A549 (cell line): ENCODE results near the gene PRL. TPM values are rescaled to one million over a fixed set of nuclear protein-coding genes. Genes with fewer than 3 reads are reported as not detected.

Experiments used
- ATAC-seq, 2 experiments: fragments of 200-7000 bp in 1 of 2; fragments of >200 bp in 1 of 2; cut with Nextera tagmentation in 1 of 2; cut with Tn5 transposase in 1 of 2; 3 replicates each; pipeline versions ENCODE4 v1.8.0 to v1.9.1; 2018 to 2020; ENCODE audit warnings: mild to moderate bottlenecking in 1 of 2, moderate library complexity in 1 of 2
- CTCF ChIA-PET: fragments of 300-600 bp; sonication (Branson Sonifier 250); formaldehyde crosslinking; extraction: SDS; loops from one replicate; lab custom pipeline; 2021; ENCODE audit warnings: antibody characterized with exemption, inconsistent platforms; lab: Yijun Ruan, JAX
- POLR2A ChIA-PET: fragments of 350-600 bp; formaldehyde crosslinking; extraction: SDS; loops from one replicate; lab custom pipeline; 2021; ENCODE audit warnings: antibody characterized with exemption, inconsistent platforms; lab: Yijun Ruan, JAX
- DNase-seq, 2 experiments: peaks; one replicate each; pipeline versions ENCODE4 v3.0.0 to v3.0.0-alpha.2; 2011 to 2016; ENCODE audit warnings: low read depth in 1 of 2, low spot score in 1 of 2
- FAIRE-seq: peaks from 2 replicates; lab custom pipeline; 2011; peaks lifted over from hg19 to GRCh38; lab: Jason Lieb, UNC
- H3K27ac ChIP-seq, 2 experiments: fragments of >200 bp; sonication (Bioruptor Twin); formaldehyde crosslinking; 3 replicates each; pipeline ENCODE4 v1.5.1; 2016 to 2017
- H3K4me1 ChIP-seq: fragments of >200 bp; sonication (Bioruptor Twin); formaldehyde crosslinking; 3 replicates; pipeline ENCODE4 v1.6.1; 2016
- H3K4me2 ChIP-seq: fragments of >200 bp; sonication (Bioruptor Twin); formaldehyde crosslinking; 3 replicates; pipeline ENCODE4 v1.6.1; 2016
- H3K4me3 ChIP-seq: fragments of >200 bp; sonication (Bioruptor Twin); formaldehyde crosslinking; 3 replicates; pipeline ENCODE4 v1.5.1; 2016
- H3K9me3 ChIP-seq: fragments of >200 bp; sonication (Bioruptor Twin); formaldehyde crosslinking; 3 replicates; pipeline ENCODE4 v1.6.1; 2016
- BHLHE40 ChIP-seq: IDR thresholded peaks from 2 replicates; pipeline ENCODE4 v1.6.1; 2012; ENCODE audit warnings: low read depth, low read length, inconsistent platforms
- CHD2 ChIP-seq: fragments of 150-350 bp; IDR thresholded peaks from 2 replicates; pipeline ENCODE4 v1.6.1; 2014; ENCODE audit warnings: low read length; ENCODE audit not compliant: partially characterized antibody
- EHMT2 ChIP-seq: fragments of 200-600 bp; sonication (generic); IDR thresholded peaks from 2 replicates; pipeline ENCODE4 v1.6.1; 2016; ENCODE audit warnings: antibody characterized with exemption, low read depth, mild to moderate bottlenecking, moderate library complexity
- FOSL2 ChIP-seq, 2 experiments: fragments of 450-650 bp in 1 of 2; fragments of >200 bp in 1 of 2; sonication (Bioruptor Twin) in 1 of 2; formaldehyde crosslinking; IDR thresholded peaks; 2 replicates each; pipeline versions ENCODE4 v1.5.0 to v1.6.1; 2016 to 2020; ENCODE audit warnings: mild to moderate bottlenecking in 1 of 2, moderate library complexity in 1 of 2
- FOXS1 ChIP-seq: fragments of 250-450 bp; sonication (Bioruptor Pico); IDR thresholded peaks from 2 replicates; pipeline ENCODE4 v1.5.0; 2020; ENCODE audit warnings: mild to moderate bottlenecking, moderate library complexity
- HOXB13 ChIP-seq: fragments of 250-450 bp; sonication (Bioruptor Pico); IDR thresholded peaks from 2 replicates; pipeline ENCODE4 v1.5.0; 2020; ENCODE audit warnings: low read depth, mild to moderate bottlenecking, moderate library complexity
- JUN ChIP-seq, 2 experiments: fragments of >200 bp; sonication (Bioruptor Twin); formaldehyde crosslinking; IDR thresholded peaks; 2 replicates in 1 of 2; 3 replicates in 1 of 2; pipeline ENCODE4 v1.6.1; 2016 to 2017
- MYC ChIP-seq: IDR thresholded peaks from 2 replicates; pipeline ENCODE4 v1.6.1; 2012; ENCODE audit warnings: mild to moderate bottlenecking, inconsistent platforms, low read length, improper control_type of control experiment, borderline replicate concordance
- NFE2L2 ChIP-seq: fragments of 150-350 bp; conservative IDR thresholded peaks from 2 replicates; pipeline ENCODE4 v1.6.1; 2014; ENCODE audit warnings: low read length
- POLR2AphosphoS2 ChIP-seq: conservative IDR thresholded peaks from 2 replicates; pipeline ENCODE4 v1.6.1; 2012; ENCODE audit warnings: low read length, improper control_type of control experiment, inconsistent platforms
- TFCP2L1 ChIP-seq: fragments of 250-450 bp; sonication (Bioruptor Pico); IDR thresholded peaks from 2 replicates; pipeline ENCODE4 v1.5.0; 2021; ENCODE audit warnings: mild to moderate bottlenecking
- ZC3H11A ChIP-seq: fragments of 450-650 bp; IDR thresholded peaks from 2 replicates; pipeline ENCODE4 v1.6.1; 2014; ENCODE audit warnings: antibody characterized with exemption, mild to moderate bottlenecking
- ZSCAN20 ChIP-seq: fragments of 250-450 bp; sonication (Bioruptor Pico); IDR thresholded peaks from 2 replicates; pipeline ENCODE4 v1.8.0; 2022; ENCODE audit warnings: mild to moderate bottlenecking, moderate library complexity
- WGBS: methylation state at CpG from one replicate; pipeline ENCODE4 v1.1.6; 2017; ENCODE audit errors: missing lambda C conversion rate; 5-methylcytosine and 5-hydroxymethylcytosine counted together
- polyA plus RNA-seq, 4 experiments: library from polyadenylated mRNA; depleted of rRNA in 3 of 4; stranded (reverse); fragments of >200 nt; fragmentation: RNase III in 1 of 4; extraction: RNeasy Plus Mini Kit Qiagen cat#74134 plus additional on column Dnase treatment in 1 of 4; gene quantifications; 2 replicates in 3 of 4; 3 replicates in 1 of 4; pipeline ENCODE4 v1.2.3, GENCODE V29; 2011 to 2017
- TF ChIP-seq, protein P1 (sequence below): IDR thresholded peaks from 2 replicates; pipeline ENCODE4 v1.6.1; 2012
- TF ChIP-seq, protein P2 (sequence below): fragments of 250-450 bp; sonication (Bioruptor Pico); IDR thresholded peaks from 2 replicates; pipeline ENCODE4 v1.5.0; 2020; ENCODE audit warnings: low read depth, mild to moderate bottlenecking, moderate library complexity
- TF ChIP-seq, protein P3 (sequence below): IDR thresholded peaks from 2 replicates; pipeline ENCODE4 v1.6.1; 2012; ENCODE audit warnings: low read depth, borderline replicate concordance
- TF ChIP-seq, protein P4 (sequence below): fragments of 200-600 bp; sonication (generic); IDR thresholded peaks from 2 replicates; pipeline ENCODE4 v1.6.1; 2016; ENCODE audit warnings: antibody characterized with exemption, mild to moderate bottlenecking, moderate library complexity
- TF ChIP-seq, protein P5 (sequence below): fragments of 450-650 bp; IDR thresholded peaks from 2 replicates; pipeline ENCODE4 v1.6.1; 2014; ENCODE audit warnings: antibody characterized with exemption

Gene PRL
- polyA plus RNA-seq, 2 of the 4 experiments (the other 2 are of a cell fraction): not detected

GRCh38 chr6:22296067-22296466 is 769 bp downstream of the PRL start:
- H3K4me1 ChIP-seq: peaks cover 8% of the 10 kb centered on the region; the same call in 2 of the 3 replicates
- DNase-seq: no peak
- CTCF ChIA-PET: no interaction called here
- no peak for ATAC-seq
- no peaks in the 10 kb centered on the region for H3K9me3 ChIP-seq
- POLR2A ChIA-PET: no interaction called here
- no peak overlapping the region for H3K4me3 ChIP-seq
- H3K27ac ChIP-seq: no peak overlapping the region
- FAIRE-seq: no peak
- 38% methylated on average over 1 of the region's 1 CpG for WGBS
- TF ChIP-seq EHMT2 (no peak), FOSL2 (IDR thresholded peaks at IDR 0.05) (no peak), FOSL2 (CRISPR knock-in tag; IDR thresholded peaks at IDR 0.05) (no peak)
- TF ChIP-seq, all 56 proteins: peak for 0
- H3K4me2 ChIP-seq: no peak overlapping the region

- H3K4me1 ChIP-seq: peaks cover 8% of the 10 kb centered on the region; the same call in 2 of the 3 replicates
- no peaks in the 10 kb centered on the region for H3K9me3 ChIP-seq
- TF ChIP-seq CHD2: no peak
- CTCF ChIA-PET: no interaction called here
- POLR2A ChIA-PET: no interaction called here
- no peak for ATAC-seq
- 74% methylated on average over 9 of the region's 9 CpGs for WGBS
- FAIRE-seq: no peak
- H3K4me2 ChIP-seq: no peak overlapping the region
- H3K4me3 ChIP-seq: no peak overlapping the region
- DNase-seq: no peak
- no peak overlapping the region for H3K27ac ChIP-seq
These were observed 1.7 kb downstream of the PRL start for GRCh38 chr6:22295145-22295544.

GRCh38 chr6:22294301-22294700 is 2.5 kb downstream of the PRL start:
- H3K9me3 ChIP-seq: no peaks in the 10 kb centered on the region
- DNase-seq: no peak
- TF ChIP-seq TFCP2L1 (CRISPR knock-in tag) (no peak), BHLHE40 (no peak), NFE2L2 (no peak), ZSCAN20 (CRISPR knock-in tag) (no peak), FOXS1 (no peak), ZC3H11A (no peak), FOSL2 (IDR thresholded peaks at IDR 0.05) (no peak), FOSL2 (CRISPR knock-in tag; IDR thresholded peaks at IDR 0.05) (no peak), JUN (IDR thresholded peaks at IDR 0.05) (no peak), HOXB13 (no peak), MYC (no peak), POLR2AphosphoS2 (no peak)
- TF ChIP-seq, protein P1, sequence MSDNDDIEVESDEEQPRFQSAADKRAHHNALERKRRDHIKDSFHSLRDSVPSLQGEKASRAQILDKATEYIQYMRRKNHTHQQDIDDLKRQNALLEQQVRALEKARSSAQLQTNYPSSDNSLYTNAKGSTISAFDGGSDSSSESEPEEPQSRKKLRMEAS: no peak
- TF ChIP-seq, protein P2, sequence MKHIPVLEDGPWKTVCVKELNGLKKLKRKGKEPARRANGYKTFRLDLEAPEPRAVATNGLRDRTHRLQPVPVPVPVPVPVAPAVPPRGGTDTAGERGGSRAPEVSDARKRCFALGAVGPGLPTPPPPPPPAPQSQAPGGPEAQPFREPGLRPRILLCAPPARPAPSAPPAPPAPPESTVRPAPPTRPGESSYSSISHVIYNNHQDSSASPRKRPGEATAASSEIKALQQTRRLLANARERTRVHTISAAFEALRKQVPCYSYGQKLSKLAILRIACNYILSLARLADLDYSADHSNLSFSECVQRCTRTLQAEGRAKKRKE (CRISPR knock-in tag): no peak
- TF ChIP-seq, protein P3, sequence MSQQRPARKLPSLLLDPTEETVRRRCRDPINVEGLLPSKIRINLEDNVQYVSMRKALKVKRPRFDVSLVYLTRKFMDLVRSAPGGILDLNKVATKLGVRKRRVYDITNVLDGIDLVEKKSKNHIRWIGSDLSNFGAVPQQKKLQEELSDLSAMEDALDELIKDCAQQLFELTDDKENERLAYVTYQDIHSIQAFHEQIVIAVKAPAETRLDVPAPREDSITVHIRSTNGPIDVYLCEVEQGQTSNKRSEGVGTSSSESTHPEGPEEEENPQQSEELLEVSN: no peak
- TF ChIP-seq, protein P4, sequence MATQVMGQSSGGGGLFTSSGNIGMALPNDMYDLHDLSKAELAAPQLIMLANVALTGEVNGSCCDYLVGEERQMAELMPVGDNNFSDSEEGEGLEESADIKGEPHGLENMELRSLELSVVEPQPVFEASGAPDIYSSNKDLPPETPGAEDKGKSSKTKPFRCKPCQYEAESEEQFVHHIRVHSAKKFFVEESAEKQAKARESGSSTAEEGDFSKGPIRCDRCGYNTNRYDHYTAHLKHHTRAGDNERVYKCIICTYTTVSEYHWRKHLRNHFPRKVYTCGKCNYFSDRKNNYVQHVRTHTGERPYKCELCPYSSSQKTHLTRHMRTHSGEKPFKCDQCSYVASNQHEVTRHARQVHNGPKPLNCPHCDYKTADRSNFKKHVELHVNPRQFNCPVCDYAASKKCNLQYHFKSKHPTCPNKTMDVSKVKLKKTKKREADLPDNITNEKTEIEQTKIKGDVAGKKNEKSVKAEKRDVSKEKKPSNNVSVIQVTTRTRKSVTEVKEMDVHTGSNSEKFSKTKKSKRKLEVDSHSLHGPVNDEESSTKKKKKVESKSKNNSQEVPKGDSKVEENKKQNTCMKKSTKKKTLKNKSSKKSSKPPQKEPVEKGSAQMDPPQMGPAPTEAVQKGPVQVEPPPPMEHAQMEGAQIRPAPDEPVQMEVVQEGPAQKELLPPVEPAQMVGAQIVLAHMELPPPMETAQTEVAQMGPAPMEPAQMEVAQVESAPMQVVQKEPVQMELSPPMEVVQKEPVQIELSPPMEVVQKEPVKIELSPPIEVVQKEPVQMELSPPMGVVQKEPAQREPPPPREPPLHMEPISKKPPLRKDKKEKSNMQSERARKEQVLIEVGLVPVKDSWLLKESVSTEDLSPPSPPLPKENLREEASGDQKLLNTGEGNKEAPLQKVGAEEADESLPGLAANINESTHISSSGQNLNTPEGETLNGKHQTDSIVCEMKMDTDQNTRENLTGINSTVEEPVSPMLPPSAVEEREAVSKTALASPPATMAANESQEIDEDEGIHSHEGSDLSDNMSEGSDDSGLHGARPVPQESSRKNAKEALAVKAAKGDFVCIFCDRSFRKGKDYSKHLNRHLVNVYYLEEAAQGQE: no peak
- TF ChIP-seq, protein P5, sequence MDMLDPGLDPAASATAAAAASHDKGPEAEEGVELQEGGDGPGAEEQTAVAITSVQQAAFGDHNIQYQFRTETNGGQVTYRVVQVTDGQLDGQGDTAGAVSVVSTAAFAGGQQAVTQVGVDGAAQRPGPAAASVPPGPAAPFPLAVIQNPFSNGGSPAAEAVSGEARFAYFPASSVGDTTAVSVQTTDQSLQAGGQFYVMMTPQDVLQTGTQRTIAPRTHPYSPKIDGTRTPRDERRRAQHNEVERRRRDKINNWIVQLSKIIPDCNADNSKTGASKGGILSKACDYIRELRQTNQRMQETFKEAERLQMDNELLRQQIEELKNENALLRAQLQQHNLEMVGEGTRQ: no peak
- POLR2A ChIA-PET: no interaction called here
- no peak for ATAC-seq
- CTCF ChIA-PET: no interaction called here
- no peak overlapping the region for H3K4me3 ChIP-seq
- FAIRE-seq: no peak
- H3K4me1 ChIP-seq: peaks cover 8% of the 10 kb centered on the region; the same call in 2 of the 3 replicates
- H3K27ac ChIP-seq: no peak overlapping the region
- 92% methylated on average over 17 of the region's 17 CpGs for WGBS
- H3K4me2 ChIP-seq: no peak overlapping the region
